Lung microvascular endothelial cell (primary cell): ENCODE data around the gene SCN2B. TPM values are rescaled to one million over a fixed set of nuclear protein-coding genes. Genes with fewer than 3 reads are reported as not detected.

ENCODE experiments used
- DNase-seq, 2 donors: peaks; one replicate each; pipeline versions ENCODE4 v3.0.0 to v3.0.0-alpha.2; 2010; ENCODE audit warnings: low read depth in 2 of 2
- total RNA-seq: library from RNA; depleted of rRNA; stranded (reverse); fragments of >200 nt; gene quantifications from 2 replicates; pipeline ENCODE4 v1.2.1, GENCODE V29; 2014

SCN2B gene
- total RNA-seq, 1 donor from 2014 or later = not detected

DNA sequence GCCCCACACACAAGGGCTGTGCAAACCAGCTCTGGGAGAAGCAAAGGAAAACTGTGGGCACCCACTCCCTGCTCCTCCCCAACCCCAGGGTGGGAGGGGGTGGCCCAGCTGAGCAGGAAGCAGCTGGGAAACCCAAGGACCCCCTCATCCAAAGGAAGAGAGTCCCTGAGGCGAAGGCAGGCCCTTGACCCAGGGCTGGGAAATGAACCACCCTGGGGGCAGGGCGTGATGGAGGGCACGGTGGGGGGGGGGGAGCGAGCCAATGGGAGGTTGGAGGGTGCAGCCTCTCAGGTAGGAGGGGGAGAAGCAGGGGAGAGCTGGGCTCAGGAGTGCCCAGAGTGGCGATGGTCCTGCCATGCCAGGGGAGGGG lies 40.7 kb downstream of the SCN2B start:
- no peak for DNase-seq

DNA sequence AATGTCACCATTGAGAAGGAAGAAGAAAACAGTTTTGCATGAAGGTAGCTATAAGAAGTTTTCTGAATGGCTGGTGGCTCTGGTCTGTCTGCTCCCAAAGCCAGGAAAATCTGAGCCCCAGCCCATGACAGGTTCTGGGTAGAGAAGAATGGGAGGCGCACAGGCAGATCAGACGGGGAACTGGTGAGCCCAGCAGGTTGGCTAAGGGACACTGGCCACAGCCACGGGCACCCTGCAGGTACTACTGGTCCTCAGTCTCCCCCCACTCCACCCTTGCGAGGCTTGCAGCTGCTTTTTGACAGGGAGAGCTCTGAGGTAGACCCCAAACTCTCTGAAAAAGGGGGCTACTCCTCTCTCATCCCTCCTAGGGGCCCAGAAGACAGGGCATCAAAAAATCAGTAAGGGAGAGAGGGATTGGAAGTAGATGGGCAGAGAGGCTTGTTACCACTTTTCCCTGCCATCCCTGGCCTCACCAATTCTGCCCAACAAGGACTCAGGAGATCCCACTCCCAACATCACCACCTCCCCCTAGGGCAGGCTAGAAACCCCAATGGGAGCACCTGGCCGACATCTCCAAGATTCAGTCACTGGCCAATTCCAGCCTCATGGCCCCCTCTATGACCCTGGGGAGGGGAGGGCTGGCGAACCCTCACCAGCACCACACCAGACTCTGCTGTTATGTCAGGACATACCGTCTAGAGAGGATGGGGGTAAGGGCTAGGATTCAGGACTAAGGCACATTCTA lies 41.2 kb downstream of the SCN2B start:
- DNase-seq = no peak

DNA sequence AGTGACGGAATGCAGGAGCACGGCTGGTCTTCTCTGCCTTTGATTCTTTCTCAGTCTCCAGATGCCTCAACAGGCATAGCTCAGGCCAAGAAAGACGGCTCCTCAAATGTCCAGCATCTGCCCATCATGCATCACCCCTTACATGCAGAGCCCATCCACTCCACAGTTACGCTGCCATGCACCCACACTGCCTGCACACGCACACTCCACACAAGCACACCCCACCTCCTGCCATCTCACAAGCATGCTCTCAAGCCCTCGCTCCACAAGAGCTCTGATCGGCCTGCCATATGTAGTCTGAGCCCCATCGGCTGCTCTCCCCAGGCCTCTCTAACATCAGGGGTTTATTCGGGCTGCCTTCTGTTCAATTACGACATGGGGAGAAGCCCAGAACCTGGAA lies 42.6 kb downstream of the SCN2B start:
- no peak for DNase-seq

DNA sequence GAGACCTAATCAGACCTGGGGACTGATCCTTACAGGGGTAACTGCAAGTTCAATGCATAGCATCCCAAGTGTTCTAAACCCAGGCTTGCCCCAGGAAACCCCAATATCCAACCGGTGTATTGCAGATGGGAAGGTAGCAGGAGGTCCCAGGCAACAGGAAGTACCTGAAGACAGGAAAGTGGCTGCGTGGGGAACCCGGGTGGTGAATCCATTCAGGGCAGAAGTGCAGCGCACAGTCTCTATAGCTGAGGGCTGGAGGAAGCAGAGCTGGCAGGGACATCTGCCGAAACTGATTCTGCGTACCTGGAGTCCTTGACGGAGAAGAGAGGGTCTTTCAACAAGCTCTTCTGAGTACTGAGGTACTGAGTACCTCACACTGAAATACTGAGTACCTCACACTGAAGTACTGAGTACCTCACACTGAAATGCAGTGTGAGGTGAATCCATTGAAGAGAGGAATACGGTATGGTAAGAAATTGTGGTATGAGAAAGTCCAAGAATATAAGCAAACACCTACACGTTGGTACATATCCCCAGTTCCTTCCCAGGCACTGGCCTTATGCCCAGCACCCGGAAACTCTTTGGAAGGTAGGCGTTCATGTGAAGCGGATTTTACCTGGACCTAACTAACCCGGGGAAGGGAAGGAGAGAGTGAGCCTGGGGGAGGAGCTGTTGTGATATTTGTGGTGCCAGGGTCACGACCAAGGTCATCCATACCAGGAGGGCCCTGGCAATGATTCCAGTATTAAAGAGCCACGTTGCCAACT lies 43.9 kb downstream of the SCN2B start:
- DNase-seq = no peak

DNA sequence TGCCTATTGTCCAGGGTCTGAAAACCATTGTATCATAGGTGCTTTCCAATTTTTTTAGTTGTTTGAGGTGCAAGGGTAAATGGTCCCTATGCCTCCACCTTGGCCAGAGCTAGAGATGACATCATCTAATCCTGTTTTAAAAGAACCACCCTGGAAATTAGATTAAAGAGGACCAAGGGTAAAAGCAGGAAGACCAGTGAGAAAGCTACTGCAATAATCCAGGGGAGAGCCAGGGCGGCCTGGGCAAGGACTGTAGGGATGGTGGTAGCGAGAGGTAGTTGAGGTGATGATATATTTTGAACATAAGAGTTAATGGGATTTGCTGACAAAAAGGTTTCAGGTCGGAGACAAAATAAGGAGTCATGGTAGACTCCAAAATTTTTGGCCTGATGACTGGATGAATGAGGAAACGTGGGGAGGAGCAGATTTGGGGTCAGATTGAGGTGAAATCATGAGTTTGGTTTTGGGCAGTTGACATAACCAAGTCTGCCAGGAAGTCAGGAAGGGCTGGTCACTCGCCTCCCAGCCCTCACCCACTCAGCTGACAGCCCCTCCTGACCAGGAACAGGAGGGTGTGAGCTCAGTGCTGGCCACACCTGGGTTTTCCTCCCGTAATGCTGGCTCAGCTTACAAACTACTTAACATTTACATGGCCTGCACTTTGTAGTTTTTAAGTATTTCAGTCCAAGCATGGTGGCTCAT lies 46.8 kb downstream of the SCN2B start:
- DNase-seq = no peak

DNA sequence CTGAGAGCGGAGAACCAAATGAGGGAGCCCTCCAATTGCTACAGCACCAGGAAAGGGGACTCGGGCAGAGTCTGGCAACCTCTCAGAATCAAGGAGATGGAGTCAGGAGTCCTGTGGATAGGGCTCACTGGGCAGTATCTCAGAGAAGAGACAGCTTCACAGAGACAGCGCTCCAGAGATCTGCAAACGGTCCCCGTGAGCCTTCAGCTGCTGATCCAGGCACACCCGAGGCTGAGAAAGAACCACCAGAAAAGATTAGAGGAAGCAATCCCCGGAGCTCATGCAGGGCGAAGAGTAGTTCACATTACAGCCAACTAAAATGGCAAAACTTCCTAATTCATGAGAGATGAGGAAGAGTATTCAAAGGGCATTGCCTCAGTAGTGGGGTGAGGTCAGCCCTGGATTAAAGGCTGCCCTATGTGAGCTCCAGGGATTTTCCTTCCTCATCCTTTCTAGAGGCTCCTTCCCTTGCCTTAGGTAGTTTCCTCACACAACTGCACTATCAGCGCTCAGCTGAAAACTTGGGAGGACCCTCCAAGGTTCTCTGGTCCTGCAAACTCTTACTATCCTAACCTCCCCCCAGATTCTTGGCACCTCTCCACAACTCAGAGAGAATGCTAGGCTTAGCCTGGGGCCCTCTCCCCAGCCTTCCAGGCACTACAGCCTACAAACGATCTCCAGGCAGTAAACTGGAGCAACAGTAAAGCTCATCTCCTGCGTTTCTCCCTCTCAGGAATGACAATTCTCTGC lies 47.5 kb downstream of the SCN2B start:
- DNase-seq = no peak

DNA sequence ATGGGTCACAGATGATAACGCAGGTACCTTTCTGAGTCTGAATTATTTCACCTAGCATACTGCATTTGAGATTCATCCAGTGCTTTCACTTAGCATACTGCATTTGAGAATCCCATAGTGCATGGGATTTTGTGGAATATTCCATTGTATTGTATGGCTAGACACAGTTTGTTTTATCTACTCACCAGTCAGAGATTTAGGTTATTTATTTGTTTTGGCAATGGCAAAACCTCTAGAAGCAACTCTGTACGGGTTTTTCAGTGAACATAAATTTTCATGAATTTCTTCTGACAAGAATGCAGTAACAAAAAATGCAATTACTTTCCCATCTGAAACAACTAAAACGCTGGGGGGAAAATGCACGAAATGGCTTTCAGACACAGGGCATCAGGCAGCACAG lies 48.1 kb downstream of the SCN2B start:
- DNase-seq = no peak

DNA sequence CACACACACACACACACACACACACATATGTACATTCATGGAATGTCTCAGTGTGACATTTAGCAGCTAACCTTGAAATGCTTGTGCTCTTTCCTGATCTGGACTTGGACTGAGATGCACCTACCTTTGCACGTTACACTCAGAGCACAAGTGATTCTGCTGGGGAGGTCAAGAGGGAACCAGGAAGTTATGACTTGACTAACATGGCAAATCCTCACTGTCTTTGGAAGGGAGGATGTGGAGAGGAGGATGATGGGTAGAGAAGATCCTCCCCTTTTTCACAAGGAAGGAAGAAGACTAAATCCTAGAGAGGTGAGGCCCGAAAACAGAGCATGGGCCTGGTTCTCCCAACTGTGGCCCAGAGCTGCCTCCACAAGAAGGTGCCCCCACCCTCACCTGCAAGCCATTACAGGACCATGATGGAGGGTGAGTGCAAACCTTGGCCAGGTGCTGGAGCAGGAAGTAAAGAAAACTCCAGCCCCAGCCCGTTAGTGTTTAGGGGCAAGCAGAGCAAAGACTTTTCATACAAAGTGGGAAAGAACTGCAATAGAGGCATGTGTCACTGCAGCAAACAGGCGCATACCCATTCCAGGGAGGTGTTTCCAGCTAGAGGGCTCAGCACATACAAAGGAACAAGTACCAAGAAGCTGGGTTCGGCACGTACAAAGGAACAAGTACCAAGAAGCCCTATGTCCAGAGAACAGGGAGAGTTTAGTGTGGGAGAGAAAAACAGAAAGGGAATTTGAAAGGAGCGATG lies 50.2 kb downstream of the SCN2B start:
- no peak for DNase-seq

DNA sequence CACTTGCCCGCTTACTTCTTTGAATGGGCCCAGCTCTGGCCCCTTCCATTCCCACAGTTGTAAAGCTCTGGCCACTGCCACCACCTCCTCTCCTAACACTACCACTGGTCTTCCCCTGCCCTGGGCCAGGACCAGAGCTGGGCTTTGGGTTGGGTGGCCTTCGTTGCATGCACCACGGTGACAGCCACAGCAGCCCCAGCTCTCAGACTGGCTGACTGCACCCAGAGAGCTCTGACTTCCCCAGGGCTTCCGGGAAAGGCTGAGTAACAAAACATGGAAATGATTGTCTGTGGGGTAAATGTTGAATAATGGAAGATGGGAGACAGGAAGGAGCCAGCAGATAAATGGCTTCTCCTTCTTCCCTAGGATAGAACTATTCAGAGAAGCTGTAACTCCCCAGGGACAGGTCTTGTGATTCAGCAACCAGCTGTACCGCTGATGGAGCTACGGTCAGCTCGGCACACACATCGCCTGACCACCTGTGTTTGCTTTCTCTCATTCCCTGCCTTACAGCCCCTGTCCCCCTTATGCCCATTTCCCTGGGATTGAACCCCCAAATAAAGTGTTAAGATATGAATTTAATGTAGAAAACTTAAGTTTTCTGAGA lies 51.4 kb downstream of the SCN2B start:
- no peak for DNase-seq

DNA sequence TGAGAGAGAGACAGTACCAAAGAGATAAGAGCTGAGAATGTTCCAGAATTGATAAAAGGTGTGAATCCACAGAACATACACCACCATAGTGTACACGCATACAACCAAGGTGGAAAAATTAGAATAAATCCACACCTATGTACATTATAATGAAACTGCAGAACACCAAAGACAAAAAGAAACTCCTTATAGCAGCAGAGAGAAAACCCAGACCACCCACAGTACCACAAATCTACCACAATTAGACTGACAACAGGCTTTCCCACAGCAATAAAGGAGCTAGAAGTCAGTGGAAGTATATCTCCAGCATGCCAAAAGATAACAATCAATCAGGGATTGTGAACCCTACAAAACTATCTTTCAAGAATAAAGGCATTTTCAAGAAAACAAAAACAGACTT lies 55.6 kb downstream of the SCN2B start:
- DNase-seq = no peak

DNA sequence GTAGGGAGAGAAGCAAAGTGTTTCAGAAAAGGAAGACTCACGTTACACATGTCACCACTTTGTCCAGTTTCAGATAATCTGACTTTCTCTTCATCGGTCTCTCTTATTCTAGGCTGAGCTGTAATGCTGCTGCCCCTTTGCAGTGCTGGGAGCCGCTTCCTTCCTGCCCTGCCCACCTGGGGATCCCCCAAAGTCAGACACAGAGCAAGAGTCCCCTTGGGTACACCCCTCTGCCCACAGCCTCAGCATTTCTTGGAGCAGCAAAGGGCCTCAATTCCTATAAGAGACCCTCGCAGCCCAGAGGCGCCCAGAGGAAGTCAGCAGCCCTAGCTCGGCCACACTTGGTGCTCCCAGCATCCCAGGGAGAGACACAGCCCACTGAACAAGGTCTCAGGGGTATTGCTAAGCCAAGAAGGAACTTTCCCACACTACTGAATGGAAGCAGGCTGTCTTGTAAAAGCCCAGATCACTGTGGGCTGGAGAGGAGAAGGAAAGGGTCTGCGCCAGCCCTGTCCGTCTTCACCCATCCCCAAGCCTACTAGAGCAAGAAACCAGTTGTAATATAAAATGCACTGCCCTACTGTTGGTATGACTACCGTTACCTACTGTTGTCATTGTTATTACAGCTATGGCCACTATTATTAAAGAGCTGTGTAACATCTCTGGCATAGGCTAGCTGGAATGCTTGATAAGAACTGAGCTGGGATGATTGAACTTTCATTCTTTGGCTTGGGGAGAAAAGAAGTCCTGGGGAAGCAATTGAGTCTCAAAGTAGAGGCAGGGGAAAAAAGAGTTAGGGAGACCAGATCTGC lies 58.4 kb downstream of the SCN2B start:
- DNase-seq = no peak

DNA sequence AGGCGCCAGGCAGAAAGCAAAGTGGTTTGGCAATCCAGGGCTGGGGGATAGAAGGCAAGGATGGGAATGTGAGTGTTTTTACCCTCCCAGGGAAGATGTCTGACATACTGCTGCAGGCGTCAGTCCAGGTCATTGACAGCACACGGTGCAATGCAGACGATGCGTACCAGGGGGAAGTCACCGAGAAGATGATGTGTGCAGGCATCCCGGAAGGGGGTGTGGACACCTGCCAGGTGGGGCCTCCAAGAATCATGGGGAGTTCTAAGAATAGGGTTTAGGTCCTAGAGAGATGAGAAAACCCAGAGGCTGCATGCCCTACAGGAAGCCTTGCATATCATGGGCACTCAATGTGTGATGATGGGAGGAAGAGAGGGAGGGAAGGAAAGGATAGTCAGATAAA lies 61.4 kb downstream of the SCN2B start:
- no peak for DNase-seq

DNA sequence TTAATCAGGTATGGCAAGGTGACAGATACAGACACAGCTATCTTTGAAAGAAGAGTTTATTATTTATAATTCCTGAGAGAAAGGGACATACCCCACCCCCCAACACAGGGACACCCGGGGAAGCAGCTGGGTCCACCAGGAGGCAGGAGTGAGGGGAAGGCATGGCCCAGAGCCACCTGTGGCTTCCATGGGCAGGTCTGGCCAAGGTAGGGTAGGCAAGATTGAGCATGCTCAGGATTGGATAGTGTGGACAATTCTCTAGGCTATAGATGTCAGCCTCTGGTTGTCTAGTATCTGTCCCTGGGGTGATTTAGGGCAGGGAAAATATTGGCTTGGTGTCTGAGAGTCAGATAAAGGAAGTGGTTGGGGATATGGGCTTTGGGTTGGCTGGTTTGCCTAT lies 62.2 kb downstream of the SCN2B start:
- no peak for DNase-seq

DNA sequence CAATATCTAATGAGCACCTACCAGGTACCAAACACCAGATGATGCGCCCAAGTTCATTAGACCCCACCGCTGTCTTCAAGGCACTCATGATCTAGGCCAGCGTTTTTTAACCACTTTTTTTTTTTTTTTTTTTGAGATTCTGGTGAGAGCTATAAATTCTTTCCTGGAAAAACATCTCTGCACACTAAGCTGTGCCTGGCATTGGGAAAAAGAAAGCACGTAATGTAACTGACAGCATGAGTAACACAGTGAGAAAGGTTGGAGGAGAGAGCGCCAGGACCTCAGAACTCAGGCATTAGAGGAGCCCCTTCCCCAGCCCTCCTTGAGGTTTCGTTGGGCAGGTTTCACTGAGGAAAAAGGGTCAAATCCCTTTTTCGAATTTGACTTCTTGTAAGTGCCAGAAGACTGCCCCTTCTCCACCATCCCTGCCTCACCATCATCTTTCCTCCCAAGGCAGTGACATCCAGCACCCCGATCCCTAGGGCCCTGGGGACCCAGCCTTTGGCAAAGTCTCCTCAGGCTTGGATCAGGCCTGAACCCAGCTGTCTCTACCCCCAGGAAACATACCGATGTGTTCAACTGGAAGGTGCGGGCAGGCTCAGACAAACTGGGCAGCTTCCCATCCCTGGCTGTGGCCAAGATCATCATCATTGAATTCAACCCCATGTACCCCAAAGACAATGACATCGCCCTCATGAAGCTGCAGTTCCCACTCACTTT lies 63.6 kb downstream of the SCN2B start:
- no peak for DNase-seq

Other genes starting within 250 kb of the SCN2B start
- not detected in 2 replicates for gene TMPRSS13, start 247.2 kb downstream of the SCN2B start, total RNA-seq
- gene IL10RA, start 190.2 kb downstream of the SCN2B start, total RNA-seq = not detected in 2 replicates
- not detected in 2 replicates for gene TMPRSS4, start 99.6 kb downstream of the SCN2B start, total RNA-seq
- not detected in 2 replicates for gene SMIM35, start 89.7 kb downstream of the SCN2B start, total RNA-seq
- gene SCN4B, start 23.8 kb downstream of the SCN2B start, total RNA-seq = under 0.01 TPM in 1 of 2 replicates, not detected in the other
- under 0.01 TPM in 1 of 2 replicates, not detected in the other for gene JAML, start 48.4 kb upstream of the SCN2B start, total RNA-seq
- gene MPZL3, start 75.7 kb upstream of the SCN2B start, total RNA-seq = 1.4 and 5.2 TPM in 2 replicates
- 4.4 and 14.2 TPM in 2 replicates for gene MPZL2, start 87.7 kb upstream of the SCN2B start, total RNA-seq
- gene CD3E, start 128.1 kb upstream of the SCN2B start, total RNA-seq = not detected in 2 replicates
- not detected in 2 replicates for gene CD3D, start 166.1 kb upstream of the SCN2B start, total RNA-seq
- not detected in 2 replicates for gene CD3G, start 167.7 kb upstream of the SCN2B start, total RNA-seq
- 19.2 and 20.0 TPM in 2 replicates for gene UBE4A, start 183.0 kb upstream of the SCN2B start, total RNA-seq
- 82.8 and 95.6 TPM in 2 replicates for gene ATP5MG, start 225.0 kb upstream of the SCN2B start, total RNA-seq